GM19372 (cell line): ENCODE data around the gene CPLX3.

Source experiments
- ATAC-seq: cut with Tn5 transposase; IDR thresholded peaks from one replicate; pipeline ENCODE4 v1.9.1; 2021; ENCODE audit warnings: mild to moderate bottlenecking, low read depth, moderate library complexity; ENCODE audit not compliant: unreplicated experiment

CPLX3 gene

GRCh38 chr15:74788042-74788682 is 38.3 kb upstream of the CPLX3 start:
- ATAC-seq, result no peak

DNA sequence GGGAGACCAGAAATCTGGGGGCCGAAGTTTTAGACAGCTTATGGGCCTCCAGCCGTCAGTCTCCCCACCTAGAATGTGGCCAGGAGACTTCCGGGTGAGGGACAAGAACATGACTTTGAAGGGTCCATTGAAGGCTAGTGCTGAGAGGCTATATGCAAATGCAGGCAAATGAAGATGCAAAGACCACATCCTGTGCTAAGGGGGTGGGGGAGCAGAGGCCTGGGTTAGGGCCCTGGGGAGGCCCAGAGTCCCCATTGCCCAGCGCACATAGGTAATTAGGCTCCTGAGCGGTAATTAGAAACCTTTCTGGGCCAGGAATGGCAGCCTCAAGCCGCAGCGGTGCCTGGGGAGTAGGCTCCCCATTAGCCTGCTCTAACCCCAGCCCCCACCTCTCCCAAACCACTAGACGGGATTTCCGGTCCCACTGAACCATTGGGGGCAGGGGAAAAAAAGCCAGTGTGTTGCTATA is 37.7 kb upstream of the CPLX3 start:
- ATAC-seq, result peak; percentile 33

DNA sequence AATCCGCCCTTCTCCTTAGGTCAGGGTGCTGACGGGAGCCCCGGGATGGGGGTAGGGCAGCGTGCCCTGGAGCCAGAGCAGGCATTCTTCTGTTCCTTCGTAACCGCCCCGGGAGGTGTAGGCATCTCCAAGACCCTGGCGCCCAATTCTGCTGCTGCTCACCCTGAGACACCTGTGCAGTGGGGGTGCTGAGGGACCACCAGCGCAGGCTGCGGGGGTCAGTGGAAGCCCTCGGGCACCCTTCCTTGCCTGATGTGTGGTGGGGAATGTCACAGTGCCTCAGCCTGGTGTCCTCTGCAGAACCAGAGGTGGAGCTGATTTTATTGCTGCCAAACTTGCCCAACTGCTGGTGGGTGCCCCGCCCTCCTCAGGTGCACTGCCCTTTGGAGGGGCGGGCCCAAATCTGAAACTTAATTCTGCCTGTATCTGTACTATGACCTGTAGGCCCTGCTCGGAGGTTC is 37.2 kb upstream of the CPLX3 start:
- no peak for ATAC-seq

- ATAC-seq, result no peak
These were observed 36.7 kb upstream of the CPLX3 start for GRCh38 chr15:74789741-74790079.

GRCh38 chr15:74790080-74790916 is 36.1 kb upstream of the CPLX3 start:
- ATAC-seq, result no peak

DNA sequence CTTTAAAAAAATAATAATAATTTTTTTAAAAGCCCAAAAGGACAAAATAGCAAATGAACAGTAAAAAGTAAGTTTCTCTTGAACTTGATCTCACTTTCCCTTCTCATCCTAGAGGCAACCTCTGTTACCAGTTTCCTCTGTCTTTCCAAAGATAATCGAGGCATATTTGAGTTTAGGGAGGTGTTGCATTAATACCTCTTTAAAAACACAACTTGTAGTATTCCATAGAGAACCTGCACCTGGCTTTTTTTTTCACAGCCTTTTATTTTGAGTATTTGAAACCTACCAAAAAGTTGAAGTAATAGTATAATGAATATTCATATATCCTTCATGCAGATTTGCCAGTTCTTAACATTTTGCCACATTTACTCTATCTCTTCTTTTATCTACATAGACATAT is 35.4 kb upstream of the CPLX3 start:
- ATAC-seq, result no peak

DNA sequence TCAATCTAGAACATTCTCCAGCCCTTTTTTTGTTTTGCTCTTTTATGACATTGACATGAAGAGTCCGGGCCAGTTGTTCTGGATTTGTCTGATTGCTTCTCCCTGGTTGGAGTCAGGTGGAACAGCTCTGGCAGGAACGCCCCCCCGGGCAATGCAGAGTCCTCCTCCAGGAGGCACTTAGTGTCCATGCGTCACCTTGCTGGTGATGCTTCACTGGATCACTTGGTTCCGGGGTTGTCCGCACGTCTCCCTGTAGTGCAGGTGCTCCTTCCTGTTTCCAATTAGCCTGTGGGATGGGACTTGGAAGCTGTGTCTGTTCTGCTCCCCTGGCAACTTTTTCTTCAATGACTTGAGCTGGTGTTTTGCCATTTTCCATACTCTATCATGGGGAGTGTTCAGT is 34.8 kb upstream of the CPLX3 start:
- no peak for ATAC-seq

DNA sequence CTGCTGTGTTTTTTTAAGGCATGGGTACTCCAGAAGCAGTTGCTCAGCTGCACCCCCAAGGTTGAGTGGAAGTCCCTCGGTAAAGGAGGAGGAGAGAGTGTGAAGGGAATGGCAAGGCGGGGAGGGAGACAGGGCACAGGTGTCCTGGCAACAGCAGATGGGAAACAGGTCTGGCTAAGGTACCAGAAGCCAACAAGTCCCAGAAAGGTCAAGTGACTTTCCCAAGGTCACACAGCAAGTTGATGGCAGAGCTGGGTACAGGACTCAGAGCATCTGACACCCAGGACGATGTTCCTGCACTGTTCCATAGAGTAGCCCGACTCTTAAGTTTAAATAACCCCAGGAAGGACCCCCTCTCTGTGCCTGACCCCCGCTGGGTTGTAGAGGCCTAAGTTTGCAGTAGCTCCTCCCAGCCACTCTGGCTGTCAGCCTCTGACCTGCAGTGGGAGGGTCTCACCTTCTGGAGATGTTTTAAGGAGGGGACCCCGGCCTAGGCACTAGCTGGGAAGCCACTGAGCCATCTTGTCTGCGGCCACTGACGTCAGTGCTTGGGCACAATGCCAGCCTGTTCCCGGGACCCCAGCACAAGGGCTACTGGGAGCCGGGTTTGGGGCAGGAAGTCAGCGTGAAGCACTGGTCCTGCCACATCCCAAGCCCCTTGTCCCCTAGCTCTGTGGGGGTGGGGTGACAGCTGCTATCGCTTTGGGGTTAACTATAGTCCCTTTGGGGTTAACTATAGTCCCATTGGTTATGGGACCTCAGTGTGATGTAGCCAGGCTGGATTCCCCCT is 34.0 kb upstream of the CPLX3 start:
- no peak for ATAC-seq

- no peak for ATAC-seq
These were observed 33.0 kb upstream of the CPLX3 start for GRCh38 chr15:74793135-74794028.

- ATAC-seq, result no peak
These were observed 32.0 kb upstream of the CPLX3 start for GRCh38 chr15:74794248-74794969.

- no peak for ATAC-seq
These were observed 31.5 kb upstream of the CPLX3 start for GRCh38 chr15:74794970-74795349.

DNA sequence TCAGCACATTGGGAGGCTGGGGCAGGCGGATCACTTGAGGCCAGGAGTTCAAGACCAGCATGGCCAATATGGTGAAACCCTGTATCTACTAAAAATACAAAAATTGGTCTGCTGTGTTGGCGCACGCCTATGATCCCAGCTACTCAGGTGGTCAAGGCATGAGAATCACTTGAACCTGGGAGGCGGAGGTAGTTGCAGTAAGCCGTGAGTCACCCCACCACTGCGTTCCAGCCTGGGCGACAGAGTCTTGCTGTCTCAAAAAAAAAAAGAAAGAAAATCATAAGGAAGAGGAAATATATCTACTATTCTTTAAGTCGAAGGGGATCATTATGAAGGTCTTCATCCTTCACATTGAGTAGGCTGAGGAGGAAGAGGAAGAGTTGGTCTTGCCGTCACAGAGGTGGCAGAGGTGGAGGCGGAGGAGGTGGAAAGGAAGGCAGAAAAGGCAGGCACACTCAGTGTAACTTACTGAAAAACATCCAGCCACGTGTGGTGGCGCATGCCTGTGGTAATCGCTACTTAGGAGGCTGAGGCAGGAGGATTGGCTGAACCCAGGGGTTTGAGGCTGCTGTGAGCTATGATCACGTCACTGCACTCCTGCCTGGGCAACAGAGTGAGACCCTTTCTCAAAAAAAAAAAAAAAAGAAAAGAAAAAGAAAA is 30.3 kb upstream of the CPLX3 start:
- no peak for ATAC-seq

DNA sequence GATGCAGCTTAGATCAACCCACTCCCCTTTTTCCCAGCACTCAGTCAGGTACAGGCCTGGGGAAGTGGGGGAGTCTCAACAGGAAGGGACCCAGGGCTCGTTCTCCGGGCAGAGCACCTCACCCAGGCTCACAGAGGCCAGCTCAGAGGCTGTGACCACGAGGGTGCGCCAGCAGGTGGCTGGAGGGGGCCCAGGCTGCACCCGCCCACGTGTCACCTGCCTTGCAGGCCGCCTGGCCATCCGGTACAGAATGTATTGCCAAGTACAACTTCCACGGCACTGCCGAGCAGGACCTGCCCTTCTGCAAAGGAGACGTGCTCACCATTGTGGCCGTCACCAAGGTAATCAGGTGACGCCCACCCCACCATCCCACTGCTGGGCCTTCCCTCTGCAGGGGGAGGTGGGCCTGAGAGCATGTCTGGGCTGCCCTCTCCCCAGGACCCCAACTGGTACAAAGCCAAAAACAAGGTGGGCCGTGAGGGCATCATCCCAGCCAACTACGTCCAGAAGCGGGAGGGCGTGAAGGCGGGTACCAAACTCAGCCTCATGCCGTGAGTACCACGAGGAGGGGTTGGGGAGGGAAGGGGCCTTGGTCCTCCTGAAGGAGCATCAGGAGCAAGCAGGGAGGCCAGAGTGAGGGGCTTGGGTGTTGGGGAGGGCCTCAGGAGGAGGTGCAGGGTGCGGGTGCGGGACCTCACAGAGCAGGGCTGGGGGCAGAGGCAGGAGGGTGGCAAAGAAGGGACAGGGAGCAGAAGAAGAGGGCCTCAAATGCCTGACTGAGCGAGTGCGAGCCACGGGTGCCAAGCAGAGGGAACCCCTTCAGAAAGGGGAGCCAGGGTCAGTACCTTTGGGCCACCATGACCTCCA is 27.8 kb upstream of the CPLX3 start:
- ATAC-seq, result peak; percentile 52

GRCh38 chr15:74799255-74799855 is 27.1 kb upstream of the CPLX3 start:
- no peak for ATAC-seq

DNA sequence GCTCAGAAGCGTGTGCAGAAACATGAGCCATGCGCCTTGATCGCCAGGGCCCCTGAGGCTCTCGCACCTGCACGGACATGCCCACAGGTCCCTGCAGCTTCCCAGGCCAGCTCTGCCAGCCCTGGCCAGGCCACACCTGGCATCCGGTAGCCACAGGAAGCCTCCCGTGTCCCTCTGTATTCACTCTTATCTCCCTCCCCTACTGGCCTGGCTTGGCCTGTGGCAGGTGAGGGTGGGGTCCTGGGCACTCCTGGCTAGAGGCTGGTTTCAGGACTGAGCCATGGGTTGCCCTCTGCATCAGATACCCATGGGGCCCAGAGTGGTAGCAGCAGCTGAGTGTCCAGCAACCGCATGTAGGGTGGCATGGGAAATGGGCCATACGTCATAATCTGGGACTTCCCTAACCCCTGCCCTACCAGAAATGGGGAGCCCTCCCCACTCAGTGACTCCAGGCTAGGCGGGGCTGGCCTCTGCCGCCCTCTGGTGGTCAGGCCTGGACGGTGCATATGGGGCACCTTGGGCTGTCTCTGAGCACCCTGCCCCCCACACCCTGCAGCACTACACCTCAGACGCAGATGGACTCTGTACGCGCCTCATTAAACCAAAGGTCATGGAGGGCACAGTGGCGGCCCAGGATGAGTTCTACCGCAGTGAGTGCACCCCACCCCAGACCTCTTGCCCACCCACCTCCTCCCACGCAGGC is 26.4 kb upstream of the CPLX3 start:
- no peak for ATAC-seq

GRCh38 chr15:74800559-74801094 is 25.8 kb upstream of the CPLX3 start:
- ATAC-seq, result no peak
